Spleen (tissue), 7 donors: ENCODE data around the gene ABHD17C.

ENCODE experiments used
- CTCF ChIP-seq, 11 experiments: fragments of 200-600 bp in 7 of 11; fragments of 450-650 bp in 4 of 11; sonication (generic) in 4 of 11; IDR thresholded peaks in 8 of 11; conservative IDR thresholded peaks in 3 of 11; 1 replicate in 7 of 11; 2 replicates in 4 of 11; pipeline versions ENCODE4 v1.4.0 to v1.8.0; 2016 to 2021; ENCODE audit warnings: antibody characterized with exemption in 11 of 11, inconsistent platforms in 4 of 11, mild to moderate bottlenecking in 1 of 11
- POLR2AphosphoS5 ChIP-seq, 3 donors: sonication (generic); formaldehyde crosslinking; IDR thresholded peaks; one replicate each; pipeline ENCODE4 v1.5.1; 2017; ENCODE audit warnings: antibody characterized with exemption in 3 of 3
- donor health status: DM: no; HTN: no; CAD: no; lungs with moderate emphysema.
- donor health status: DM: no; HTN: no; CAD: no.
- donor health status: DM: no; HTN: no; CAD: no.

GRCh38 chr15:80697075-80697685, 2.1 kb downstream of the ABHD17C start:
- TF ChIP-seq CTCF (IDR thresholded peaks at IDR 0.05 in 8 of 11, conservative IDR thresholded peaks at IDR 0.05 in 3 of 11) (no peak), POLR2AphosphoS5 (IDR thresholded peaks at IDR 0.05) (no peak)
